ENCODE data around the gene BCL2L15.
"Not testable (repeated sequence)": the region's sequence is repeated elsewhere in the genome, so short reads cannot be mapped to it uniquely, and the experiment has no call there.

BCL2L15 gene

GRCh38 chr1:113868387-113869083 lies 18.8 kb downstream of the BCL2L15 start:
- no peak for DNase-seq

GRCh38 chr1:113861641-113862040 lies 25.7 kb downstream of the BCL2L15 start:
- DNase-seq = no peak

DNA sequence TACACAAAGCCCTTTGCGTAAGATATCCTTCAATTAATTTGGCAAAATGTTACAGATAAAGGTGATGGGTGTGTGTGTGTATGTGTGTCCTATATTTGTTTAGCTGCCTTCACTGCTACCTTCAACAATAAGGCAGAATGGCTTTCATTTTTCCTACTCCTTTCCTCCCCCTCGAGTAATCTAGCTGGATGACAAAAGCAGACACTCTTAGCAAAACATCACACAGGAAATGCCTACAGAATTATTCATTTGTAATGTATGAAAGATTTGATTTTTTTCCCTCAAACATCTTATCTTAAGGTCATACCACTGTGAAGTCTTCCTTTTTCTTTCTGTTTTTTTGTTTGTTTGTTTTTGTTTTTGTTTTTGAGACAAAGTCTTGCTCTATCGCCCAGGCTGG lies 26.5 kb downstream of the BCL2L15 start:
- no peak for DNase-seq

DNA sequence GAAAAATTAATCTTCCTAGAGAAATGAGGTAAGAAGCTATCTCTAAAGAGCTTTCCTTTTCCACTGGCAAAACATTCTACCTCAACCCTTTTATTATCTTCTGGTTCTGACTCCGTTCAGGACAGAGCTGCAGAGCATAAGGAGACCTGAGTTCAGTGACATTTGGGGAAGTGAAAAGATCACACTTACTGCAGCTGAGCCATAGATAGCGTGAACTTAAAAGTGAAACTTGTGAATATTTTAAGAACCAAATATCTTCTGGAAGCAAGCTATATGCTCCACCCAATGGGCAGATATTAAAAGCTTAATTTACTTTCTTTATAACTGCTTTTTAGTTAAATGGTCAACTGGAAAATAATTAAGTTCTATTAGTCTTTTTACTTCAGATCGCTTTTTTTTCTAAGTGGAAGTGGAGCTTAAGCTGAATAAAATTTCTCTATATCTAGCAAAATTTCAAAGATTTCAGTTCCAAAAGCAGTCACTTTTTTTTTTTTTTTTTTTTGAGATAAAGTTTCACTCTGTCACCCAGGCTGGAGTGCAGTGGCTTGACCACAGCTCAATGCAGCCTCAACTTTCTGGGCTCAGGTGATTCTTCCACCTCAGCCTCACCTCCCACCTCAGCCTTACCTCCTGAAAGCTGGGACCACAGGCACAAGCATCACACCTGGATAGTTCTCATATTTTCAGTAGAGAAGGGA lies 27.8 kb downstream of the BCL2L15 start:
- no peak for DNase-seq

DNA sequence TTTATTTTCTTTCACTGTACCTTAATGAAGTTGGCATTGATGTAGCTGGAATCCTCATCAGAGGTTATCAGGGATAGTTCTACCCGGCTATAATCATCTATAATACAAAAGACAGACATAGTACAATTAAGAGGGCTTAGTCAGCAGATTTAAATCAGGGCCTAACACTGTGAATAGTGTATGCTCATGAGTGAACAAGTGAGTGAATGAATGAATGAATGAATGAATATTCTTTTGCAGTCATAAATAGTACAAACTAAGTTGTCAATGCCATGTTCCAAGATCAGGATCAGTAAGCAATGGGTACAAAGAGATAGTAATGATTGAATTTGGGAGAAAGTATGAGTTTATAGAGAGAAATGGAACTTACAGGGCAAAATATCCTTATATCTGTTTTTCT lies 28.4 kb downstream of the BCL2L15 start:
- no peak for DNase-seq

GRCh38 chr1:113858418-113858817 lies 29.0 kb downstream of the BCL2L15 start:
- no peak for DNase-seq

- DNase-seq = no peak
Measured at GRCh38 chr1:113857776-113858175, 29.6 kb downstream of the BCL2L15 start.

DNA sequence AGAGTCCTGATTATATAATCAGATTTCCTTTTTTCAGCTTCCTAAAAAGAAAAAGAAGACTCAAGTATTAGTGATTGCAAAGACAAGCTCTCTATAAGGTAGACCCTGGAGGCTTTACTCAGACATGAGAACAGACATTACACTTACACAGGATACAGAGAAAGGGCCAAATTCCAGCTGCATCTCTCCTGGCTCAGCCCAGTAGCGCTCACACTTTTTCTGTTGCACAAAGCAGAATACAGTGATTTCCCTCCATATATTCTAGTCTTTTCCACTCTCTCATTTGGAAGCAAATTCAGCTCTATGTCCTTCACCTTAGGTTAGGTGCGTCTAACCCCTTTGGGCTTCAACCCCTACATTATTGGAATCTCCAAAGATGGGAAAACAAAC lies 31.0 kb downstream of the BCL2L15 start:
- no peak for DNase-seq

- DNase-seq = no peak
Measured at GRCh38 chr1:113855630-113856400, 31.6 kb downstream of the BCL2L15 start.

DNA sequence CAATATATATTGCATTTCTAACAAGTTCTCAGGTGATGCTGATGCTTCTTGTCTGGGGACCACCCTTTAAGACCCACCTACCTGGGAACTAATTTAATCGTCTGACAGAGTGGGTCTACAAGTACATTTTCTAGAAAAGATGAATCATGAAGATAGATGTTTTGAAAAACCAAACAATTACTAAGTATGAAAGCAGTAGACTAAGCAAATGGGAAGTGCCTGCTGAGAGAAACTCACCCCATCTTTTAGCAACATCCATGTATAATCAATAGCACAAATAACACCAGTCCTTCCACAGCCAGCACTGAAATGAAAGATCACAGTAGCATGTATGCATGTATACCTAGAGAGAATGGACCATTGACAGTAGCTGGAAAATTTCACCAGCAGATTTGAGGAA lies 33.1 kb downstream of the BCL2L15 start:
- DNase-seq = no peak

GRCh38 chr1:113852694-113853093 lies 34.7 kb downstream of the BCL2L15 start:
- DNase-seq = not testable (repeated sequence)

GRCh38 chr1:113850127-113850796 lies 37.1 kb downstream of the BCL2L15 start:
- DNase-seq = no peak

- no peak for DNase-seq
Measured at GRCh38 chr1:113849072-113849471, 38.3 kb downstream of the BCL2L15 start.

- DNase-seq = no peak
Measured at GRCh38 chr1:113846391-113847035, 40.9 kb downstream of the BCL2L15 start.

GRCh38 chr1:113836534-113836933 lies 50.8 kb downstream of the BCL2L15 start:
- no peak for DNase-seq

- peak; percentile 3 for DNase-seq
Measured at GRCh38 chr1:113835686-113836290, 51.6 kb downstream of the BCL2L15 start.

DNA sequence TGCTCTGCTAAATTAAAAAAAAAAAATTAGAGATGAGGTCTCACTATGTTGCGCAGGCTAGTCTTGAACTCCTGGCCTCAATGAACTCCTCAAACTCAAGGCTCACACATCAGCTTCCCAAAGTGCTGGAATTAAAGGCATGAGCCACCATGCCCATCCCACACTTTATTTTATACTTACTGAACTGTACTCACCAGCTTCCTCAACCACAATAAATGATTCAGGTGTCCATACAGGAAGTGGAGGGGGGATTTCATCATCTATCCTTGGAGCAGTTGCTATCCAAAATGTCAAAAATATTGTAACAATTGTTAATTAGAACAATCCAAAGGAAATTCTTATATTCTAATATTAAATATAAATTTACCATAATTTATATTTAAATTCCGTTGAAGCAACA lies 52.7 kb downstream of the BCL2L15 start:
- DNase-seq = no peak

Data from NCI-H1105 (cell line).